ENCODE measurements around the gene IGFLR1.
A peak's percentile ranks its signal among the peaks of the same experiment; 100 is the strongest.

The IGFLR1 gene

GRCh38 chr19:35784503-35785338 is 42.5 kb upstream of the IGFLR1 start:
- H3K4me1 ChIP-seq (ENCODE audit: control insufficient read depth, insufficient read depth, low read length): no peaks in the 10 kb centered on the region
- H3K36me3 ChIP-seq (ENCODE audit: control insufficient read depth, insufficient read depth, low read length): no peaks in the 10 kb centered on the region
- H3K27me3 ChIP-seq (ENCODE audit: control insufficient read depth, insufficient read depth, low read length): no peaks in the 10 kb centered on the region

GRCh38 chr19:35783469-35784434 is 41.5 kb upstream of the IGFLR1 start:
- Histone ChIP-seq H3K27me3 (ENCODE audit: control insufficient read depth, insufficient read depth, low read length) (no peaks in the 10 kb centered on the region), H3K36me3 (ENCODE audit: control insufficient read depth, insufficient read depth, low read length) (no peaks in the 10 kb centered on the region), H3K9me3 (ENCODE audit: control insufficient read depth, low read length) (no peaks in the 10 kb centered on the region), H3K9ac (ENCODE audit: low read length) (no peak overlapping the region), H3K4me1 (ENCODE audit: control insufficient read depth, insufficient read depth, low read length) (no peaks in the 10 kb centered on the region), H3K4me3 (ENCODE audit: low read length) (no peak overlapping the region)

More at GRCh38 chr19:35784503-35785338, 42.5 kb upstream of the IGFLR1 start:
- no peaks in the 10 kb centered on the region for H3K9me3 ChIP-seq (ENCODE audit: control insufficient read depth, low read length)
- H3K4me3 ChIP-seq (ENCODE audit: low read length): no peak overlapping the region
- H3K9ac ChIP-seq (ENCODE audit: low read length): no peak overlapping the region

GRCh38 chr19:35782589-35782988 is 40.3 kb upstream of the IGFLR1 start:
- Histone ChIP-seq H3K36me3 (ENCODE audit: control insufficient read depth, insufficient read depth, low read length) (no peaks in the 10 kb centered on the region), H3K27me3 (ENCODE audit: control insufficient read depth, insufficient read depth, low read length) (no peaks in the 10 kb centered on the region), H3K9me3 (ENCODE audit: control insufficient read depth, low read length) (no peaks in the 10 kb centered on the region), H3K9ac (ENCODE audit: low read length) (no peak overlapping the region), H3K4me1 (ENCODE audit: control insufficient read depth, insufficient read depth, low read length) (no peaks in the 10 kb centered on the region), H3K4me3 (ENCODE audit: low read length) (no peak overlapping the region)

GRCh38 chr19:35781650-35782049 is 39.4 kb upstream of the IGFLR1 start:
- H3K9ac ChIP-seq (ENCODE audit: low read length): no peak overlapping the region
- no peaks in the 10 kb centered on the region for H3K4me1 ChIP-seq (ENCODE audit: control insufficient read depth, insufficient read depth, low read length)
- no peak overlapping the region for H3K4me3 ChIP-seq (ENCODE audit: low read length)
- no peaks in the 10 kb centered on the region for H3K27me3 ChIP-seq (ENCODE audit: control insufficient read depth, insufficient read depth, low read length)
- H3K36me3 ChIP-seq (ENCODE audit: control insufficient read depth, insufficient read depth, low read length): no peaks in the 10 kb centered on the region
- no peaks in the 10 kb centered on the region for H3K9me3 ChIP-seq (ENCODE audit: control insufficient read depth, low read length)

DNA sequence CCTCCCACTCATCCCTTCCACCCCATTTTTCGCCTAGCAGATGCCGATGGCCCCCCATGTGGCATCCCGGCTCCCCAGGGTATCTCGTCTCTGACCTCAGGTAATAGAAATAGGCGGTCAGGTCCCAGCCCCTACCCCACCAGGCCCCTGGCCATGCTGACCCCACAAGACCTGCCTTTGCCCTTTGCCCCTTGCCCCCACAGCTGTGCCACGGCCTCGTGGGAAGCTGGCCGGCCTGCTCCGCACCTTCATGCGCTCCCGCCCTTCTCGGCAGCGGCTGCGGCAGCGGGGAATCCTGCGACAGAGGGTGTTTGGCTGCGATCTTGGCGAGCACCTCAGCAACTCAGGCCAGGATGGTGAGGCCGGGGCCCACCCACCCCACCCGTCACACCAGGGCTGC is 38.5 kb upstream of the IGFLR1 start:
- Histone ChIP-seq H3K4me3 (ENCODE audit: low read length) (no peak overlapping the region), H3K36me3 (ENCODE audit: control insufficient read depth, insufficient read depth, low read length) (no peaks in the 10 kb centered on the region), H3K27me3 (ENCODE audit: control insufficient read depth, insufficient read depth, low read length) (no peaks in the 10 kb centered on the region), H3K9ac (ENCODE audit: low read length) (no peak overlapping the region), H3K9me3 (ENCODE audit: control insufficient read depth, low read length) (no peaks in the 10 kb centered on the region), H3K4me1 (ENCODE audit: control insufficient read depth, insufficient read depth, low read length) (no peaks in the 10 kb centered on the region)

GRCh38 chr19:35780058-35780457 is 37.8 kb upstream of the IGFLR1 start:
- Histone ChIP-seq H3K36me3 (ENCODE audit: control insufficient read depth, insufficient read depth, low read length) (no peaks in the 10 kb centered on the region), H3K4me3 (ENCODE audit: low read length) (no peak overlapping the region), H3K9me3 (ENCODE audit: control insufficient read depth, low read length) (no peaks in the 10 kb centered on the region), H3K9ac (ENCODE audit: low read length) (no peak overlapping the region), H3K27me3 (ENCODE audit: control insufficient read depth, insufficient read depth, low read length) (no peaks in the 10 kb centered on the region), H3K4me1 (ENCODE audit: control insufficient read depth, insufficient read depth, low read length) (no peaks in the 10 kb centered on the region)

DNA sequence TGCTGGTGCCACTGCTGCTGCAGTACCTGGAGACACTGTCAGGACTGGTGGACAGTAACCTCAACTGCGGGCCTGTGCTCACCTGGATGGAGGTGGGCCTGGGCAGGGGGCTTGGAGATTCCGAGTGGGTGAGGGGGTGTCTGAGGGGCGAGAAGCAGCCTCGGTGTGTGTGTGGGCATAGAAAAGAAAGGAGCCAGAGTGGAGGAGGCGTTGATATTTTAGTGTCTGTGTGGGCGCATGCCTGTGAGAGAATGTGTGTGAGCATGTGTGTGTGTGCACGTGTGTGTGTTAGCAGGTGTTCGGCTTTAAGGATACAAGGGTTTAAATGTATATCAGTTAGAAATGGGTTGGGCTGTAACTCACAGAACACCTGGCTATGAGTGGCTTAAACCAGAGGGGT is 36.8 kb upstream of the IGFLR1 start:
- Histone ChIP-seq H3K4me1 (ENCODE audit: control insufficient read depth, insufficient read depth, low read length) (no peaks in the 10 kb centered on the region), H3K27me3 (ENCODE audit: control insufficient read depth, insufficient read depth, low read length) (no peaks in the 10 kb centered on the region), H3K9me3 (ENCODE audit: control insufficient read depth, low read length) (no peaks in the 10 kb centered on the region), H3K9ac (ENCODE audit: low read length) (no peak overlapping the region), H3K36me3 (ENCODE audit: control insufficient read depth, insufficient read depth, low read length) (no peaks in the 10 kb centered on the region), H3K4me3 (ENCODE audit: low read length) (no peak overlapping the region)

GRCh38 chr19:35777961-35778360 is 35.7 kb upstream of the IGFLR1 start:
- Histone ChIP-seq H3K4me1 (ENCODE audit: control insufficient read depth, insufficient read depth, low read length) (no peaks in the 10 kb centered on the region), H3K9me3 (ENCODE audit: control insufficient read depth, low read length) (no peaks in the 10 kb centered on the region), H3K36me3 (ENCODE audit: control insufficient read depth, insufficient read depth, low read length) (no peaks in the 10 kb centered on the region), H3K27me3 (ENCODE audit: control insufficient read depth, insufficient read depth, low read length) (no peaks in the 10 kb centered on the region), H3K4me3 (ENCODE audit: low read length) (no peak overlapping the region), H3K9ac (ENCODE audit: low read length) (no peak overlapping the region)

DNA sequence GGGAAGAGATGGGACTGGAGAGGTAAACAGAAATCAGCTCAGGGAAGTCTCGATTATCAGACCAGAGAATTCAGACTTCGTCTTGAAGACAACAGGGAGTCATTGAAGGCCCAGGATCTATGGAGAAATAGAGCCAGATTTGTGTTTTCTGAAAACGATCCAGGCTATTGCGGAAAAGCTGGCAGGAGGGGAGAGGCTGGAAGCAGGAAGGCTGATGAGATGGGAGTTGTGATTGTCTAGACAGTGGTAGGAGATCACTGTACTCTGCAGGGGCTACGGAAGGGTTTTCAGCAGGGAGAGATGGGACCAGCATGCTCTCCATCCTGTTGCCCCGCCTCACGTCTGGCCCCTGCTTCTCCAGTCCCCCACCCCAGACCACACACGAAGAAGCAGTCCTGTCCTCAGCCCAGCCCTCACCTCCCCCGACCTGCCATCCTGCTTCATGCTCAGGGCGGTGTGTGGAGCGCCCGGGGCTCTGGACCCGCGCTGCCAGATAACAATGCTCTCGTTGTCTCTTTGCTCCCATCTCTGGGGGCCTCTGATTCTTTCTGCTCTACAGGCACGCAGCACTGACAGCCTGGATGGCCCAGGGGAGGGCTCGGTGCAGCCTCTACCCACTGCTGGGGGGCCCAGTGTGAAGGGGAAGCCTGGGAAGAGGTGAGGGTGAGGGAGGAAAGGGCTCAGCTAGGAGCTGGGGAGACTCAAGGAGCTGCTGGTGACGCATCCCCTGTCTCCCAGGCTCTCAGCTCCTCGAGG is 35.0 kb upstream of the IGFLR1 start:
- Histone ChIP-seq H3K4me1 (ENCODE audit: control insufficient read depth, insufficient read depth, low read length) (no peaks in the 10 kb centered on the region), H3K4me3 (ENCODE audit: low read length) (no peak overlapping the region), H3K36me3 (ENCODE audit: control insufficient read depth, insufficient read depth, low read length) (no peaks in the 10 kb centered on the region), H3K27me3 (ENCODE audit: control insufficient read depth, insufficient read depth, low read length) (no peaks in the 10 kb centered on the region), H3K9ac (ENCODE audit: low read length) (no peak overlapping the region), H3K9me3 (ENCODE audit: control insufficient read depth, low read length) (no peaks in the 10 kb centered on the region)

DNA sequence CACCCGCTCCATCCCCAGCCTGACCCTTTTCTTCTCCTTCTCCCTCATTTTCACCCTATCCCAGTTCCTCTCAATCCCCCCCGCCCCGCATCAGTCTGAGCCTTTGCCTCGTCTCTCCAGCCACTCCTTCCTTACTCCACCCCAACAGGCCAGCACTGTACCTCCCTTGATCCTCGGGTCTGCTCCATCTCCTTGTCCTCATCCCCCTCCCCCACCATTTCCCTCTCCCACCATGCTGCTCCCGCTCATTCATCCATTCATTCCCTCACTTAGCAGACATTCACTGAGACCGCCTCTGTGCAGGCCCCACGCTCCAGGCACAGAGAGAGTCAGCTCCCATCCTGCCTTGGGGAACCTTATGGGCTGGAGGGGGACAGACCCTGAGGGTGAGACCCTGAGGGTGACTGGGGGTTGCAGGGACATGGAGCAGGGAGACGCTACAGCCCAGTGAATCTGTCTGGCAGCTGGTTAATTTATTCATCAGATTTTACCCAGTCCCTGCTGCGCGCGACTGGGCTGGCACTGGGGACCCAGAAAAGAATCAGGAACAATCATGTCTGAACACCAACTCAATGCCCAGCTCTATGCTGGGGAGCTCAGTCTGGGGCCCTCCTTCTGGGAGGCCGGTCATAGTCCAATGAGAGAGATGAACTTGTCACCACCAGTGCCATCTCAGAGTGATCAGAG is 34.0 kb upstream of the IGFLR1 start:
- Histone ChIP-seq H3K27me3 (ENCODE audit: control insufficient read depth, insufficient read depth, low read length) (no peaks in the 10 kb centered on the region), H3K36me3 (ENCODE audit: control insufficient read depth, insufficient read depth, low read length) (no peaks in the 10 kb centered on the region), H3K4me1 (ENCODE audit: control insufficient read depth, insufficient read depth, low read length) (no peaks in the 10 kb centered on the region), H3K9ac (ENCODE audit: low read length) (peak overlapping the region; percentile 12), H3K9me3 (ENCODE audit: control insufficient read depth, low read length) (no peaks in the 10 kb centered on the region), H3K4me3 (ENCODE audit: low read length) (peak overlapping the region; percentile 9)

DNA sequence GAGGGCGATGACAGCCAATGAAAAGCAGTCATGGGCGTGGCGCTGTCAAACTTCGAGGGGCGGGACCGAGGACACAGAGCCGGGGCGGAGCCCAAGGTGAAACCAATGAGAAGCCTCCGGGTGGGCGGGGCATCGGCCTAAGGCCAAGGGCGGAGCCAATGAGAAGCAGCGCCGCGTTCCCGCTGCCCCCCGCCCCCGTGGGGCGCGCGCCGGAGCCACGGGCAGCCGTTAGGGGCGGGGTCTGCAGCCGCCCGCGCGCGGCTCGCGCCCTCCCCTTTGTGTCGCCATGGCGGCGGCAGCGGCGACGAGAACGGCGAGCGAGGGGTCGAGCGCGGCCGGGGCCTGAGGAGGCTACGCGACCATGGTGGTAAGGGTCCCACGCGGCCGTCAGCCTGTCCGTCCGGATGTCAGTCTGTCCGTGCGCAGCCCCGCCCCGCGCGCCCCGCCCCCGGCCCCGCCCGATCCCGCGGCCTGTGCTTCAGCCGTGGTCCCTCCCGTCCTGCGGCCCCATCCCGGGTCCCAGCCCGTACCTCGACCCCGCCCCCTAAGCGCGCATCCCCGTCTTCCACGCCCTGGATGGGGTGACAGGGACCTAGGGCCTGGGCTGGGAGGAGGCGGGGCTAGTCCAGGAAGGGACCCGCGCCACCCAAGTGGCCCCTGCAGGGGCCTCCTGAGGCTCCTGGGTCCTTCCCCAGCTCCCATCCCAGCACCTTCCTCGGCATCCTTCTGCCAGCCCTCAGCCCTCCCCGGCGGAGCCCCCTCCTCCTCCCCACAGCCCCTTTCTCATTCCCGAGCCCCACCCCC is 33.2 kb upstream of the IGFLR1 start, which contains the start of gene ARHGAP33:
Gene ARHGAP33, plus strand, starts transcription at position 267 of the 804 bp plus-strand sequence. Its CDS starts 95 bp downstream, at position 362.
- Histone ChIP-seq H3K9me3 (ENCODE audit: control insufficient read depth, low read length) (no peaks in the 10 kb centered on the region), H3K9ac (ENCODE audit: low read length) (peak within 1 kb of the TSS; percentile 12), H3K4me3 (ENCODE audit: low read length) (peak within 1 kb of the TSS; percentile 14), H3K36me3 (ENCODE audit: control insufficient read depth, insufficient read depth, low read length) (no peaks in the 10 kb centered on the region), H3K4me1 (ENCODE audit: control insufficient read depth, insufficient read depth, low read length) (no peaks in the 10 kb centered on the region), H3K27me3 (ENCODE audit: control insufficient read depth, insufficient read depth, low read length) (no peaks in the 10 kb centered on the region)

Data from mucosa of stomach (tissue), 1 donor.